Gastroesophageal sphincter (tissue), 3 donors: ENCODE measurements around the gene LIN54.

Experiments used
- POLR2A ChIP-seq, 2 donors: fragments of 450-650 bp; IDR thresholded peaks; one replicate each; pipeline ENCODE4 v1.6.1; 2017; ENCODE audit warnings: antibody characterized with exemption in 2 of 2, mild to moderate bottlenecking in 2 of 2, moderate library complexity in 1 of 2
- TF ChIP-seq, protein P1 (sequence below), 4 experiments: fragments of 200-600 bp in 2 of 4; fragments of 450-650 bp in 2 of 4; sonication (generic) in 1 of 4; IDR thresholded peaks; one replicate each; pipeline ENCODE4 v1.5.1; 2017 to 2019; ENCODE audit warnings: antibody characterized with exemption in 4 of 4, mild to moderate bottlenecking in 2 of 4, moderate library complexity in 2 of 4

DNA sequence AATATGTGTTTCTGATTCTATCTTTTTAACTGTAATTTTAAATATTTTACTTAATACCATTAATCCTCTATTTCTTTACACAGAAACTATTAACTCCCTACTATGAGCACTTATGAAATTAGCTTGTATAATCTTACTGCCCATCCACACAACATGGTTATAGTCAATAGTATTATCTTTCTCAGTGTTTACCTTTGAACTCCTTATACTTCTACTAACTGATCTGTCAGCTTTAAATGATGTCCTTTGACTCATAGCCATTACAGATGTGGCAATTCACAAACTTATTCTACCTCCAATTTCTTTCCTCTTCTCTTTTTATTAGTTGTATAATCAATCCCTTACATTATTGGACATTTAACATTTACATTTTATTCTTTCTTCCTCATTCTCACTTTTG, 125.2 kb downstream of the LIN54 start:
- TF ChIP-seq, protein P1, sequence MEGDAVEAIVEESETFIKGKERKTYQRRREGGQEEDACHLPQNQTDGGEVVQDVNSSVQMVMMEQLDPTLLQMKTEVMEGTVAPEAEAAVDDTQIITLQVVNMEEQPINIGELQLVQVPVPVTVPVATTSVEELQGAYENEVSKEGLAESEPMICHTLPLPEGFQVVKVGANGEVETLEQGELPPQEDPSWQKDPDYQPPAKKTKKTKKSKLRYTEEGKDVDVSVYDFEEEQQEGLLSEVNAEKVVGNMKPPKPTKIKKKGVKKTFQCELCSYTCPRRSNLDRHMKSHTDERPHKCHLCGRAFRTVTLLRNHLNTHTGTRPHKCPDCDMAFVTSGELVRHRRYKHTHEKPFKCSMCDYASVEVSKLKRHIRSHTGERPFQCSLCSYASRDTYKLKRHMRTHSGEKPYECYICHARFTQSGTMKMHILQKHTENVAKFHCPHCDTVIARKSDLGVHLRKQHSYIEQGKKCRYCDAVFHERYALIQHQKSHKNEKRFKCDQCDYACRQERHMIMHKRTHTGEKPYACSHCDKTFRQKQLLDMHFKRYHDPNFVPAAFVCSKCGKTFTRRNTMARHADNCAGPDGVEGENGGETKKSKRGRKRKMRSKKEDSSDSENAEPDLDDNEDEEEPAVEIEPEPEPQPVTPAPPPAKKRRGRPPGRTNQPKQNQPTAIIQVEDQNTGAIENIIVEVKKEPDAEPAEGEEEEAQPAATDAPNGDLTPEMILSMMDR (IDR thresholded peaks at IDR 0.05): no peak
- TF ChIP-seq POLR2A (IDR thresholded peaks at IDR 0.05): no peak
